ENCODE results near the gene TDRD1. TPM values are rescaled to one million over a fixed set of nuclear protein-coding genes. Genes with fewer than 3 reads are reported as not detected.

The TDRD1 gene
- total RNA-seq, 4 donors from 2014 or later: 1.7 TPM; not detected in 3

DNA sequence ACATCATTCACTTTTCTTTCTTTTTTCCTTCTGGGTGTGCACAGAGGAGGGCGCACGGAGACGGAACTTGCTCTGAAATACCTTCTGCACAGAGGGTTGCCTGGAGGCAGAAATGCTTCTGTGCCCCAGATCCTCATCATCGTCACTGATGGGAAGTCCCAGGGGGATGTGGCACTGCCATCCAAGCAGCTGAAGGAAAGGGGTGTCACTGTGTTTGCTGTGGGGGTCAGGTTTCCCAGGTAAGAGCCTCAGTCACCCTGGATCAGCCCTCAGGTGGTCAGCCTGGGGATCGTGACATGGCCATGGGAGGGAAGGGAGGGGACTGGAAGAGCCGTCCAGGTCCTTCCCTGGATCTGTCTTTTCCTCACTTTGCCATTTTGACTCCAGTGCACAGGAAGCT lies 93.5 kb downstream of the TDRD1 start:
- peak in 1 of 3 donors; percentile 21 for DNase-seq
- H3K27ac ChIP-seq: no peak overlapping the region
- no peak for TF ChIP-seq POLR2A (IDR thresholded peaks at IDR 0.05)
- TF ChIP-seq, protein P1, sequence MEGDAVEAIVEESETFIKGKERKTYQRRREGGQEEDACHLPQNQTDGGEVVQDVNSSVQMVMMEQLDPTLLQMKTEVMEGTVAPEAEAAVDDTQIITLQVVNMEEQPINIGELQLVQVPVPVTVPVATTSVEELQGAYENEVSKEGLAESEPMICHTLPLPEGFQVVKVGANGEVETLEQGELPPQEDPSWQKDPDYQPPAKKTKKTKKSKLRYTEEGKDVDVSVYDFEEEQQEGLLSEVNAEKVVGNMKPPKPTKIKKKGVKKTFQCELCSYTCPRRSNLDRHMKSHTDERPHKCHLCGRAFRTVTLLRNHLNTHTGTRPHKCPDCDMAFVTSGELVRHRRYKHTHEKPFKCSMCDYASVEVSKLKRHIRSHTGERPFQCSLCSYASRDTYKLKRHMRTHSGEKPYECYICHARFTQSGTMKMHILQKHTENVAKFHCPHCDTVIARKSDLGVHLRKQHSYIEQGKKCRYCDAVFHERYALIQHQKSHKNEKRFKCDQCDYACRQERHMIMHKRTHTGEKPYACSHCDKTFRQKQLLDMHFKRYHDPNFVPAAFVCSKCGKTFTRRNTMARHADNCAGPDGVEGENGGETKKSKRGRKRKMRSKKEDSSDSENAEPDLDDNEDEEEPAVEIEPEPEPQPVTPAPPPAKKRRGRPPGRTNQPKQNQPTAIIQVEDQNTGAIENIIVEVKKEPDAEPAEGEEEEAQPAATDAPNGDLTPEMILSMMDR (IDR thresholded peaks at IDR 0.05): no peak
- no peaks in the 10 kb centered on the region for H3K36me3 ChIP-seq
- H3K9me3 ChIP-seq: no peaks in the 10 kb centered on the region
- no peaks in the 10 kb centered on the region for H3K4me1 ChIP-seq
- H3K4me3 ChIP-seq: no peak overlapping the region
- H3K27me3 ChIP-seq: no peaks in the 10 kb centered on the region

DNA sequence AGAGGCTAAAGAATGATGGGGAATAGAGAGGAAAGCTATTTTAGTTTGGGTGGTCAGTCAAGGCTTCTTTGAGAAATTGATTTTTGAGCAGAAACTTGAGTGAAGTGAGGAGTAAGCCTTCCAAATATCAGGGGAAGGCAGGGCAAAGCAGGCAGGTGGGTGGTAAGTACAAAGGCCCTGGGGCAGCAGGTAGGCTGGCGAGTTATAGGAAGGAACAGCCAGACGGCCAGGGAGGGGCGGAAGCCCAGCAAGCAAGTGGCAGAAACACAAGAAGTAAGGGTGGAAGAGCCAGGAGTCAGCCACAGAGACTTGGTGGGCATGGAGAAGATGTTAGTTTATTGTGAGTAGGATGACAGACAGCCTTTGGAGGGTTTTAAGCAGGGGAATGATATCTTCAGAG lies 94.8 kb downstream of the TDRD1 start:
- TF ChIP-seq POLR2A (IDR thresholded peaks at IDR 0.05): no peak
- TF ChIP-seq, protein P1 (IDR thresholded peaks at IDR 0.05): no peak
- H3K27me3 ChIP-seq: no peaks in the 10 kb centered on the region
- H3K4me1 ChIP-seq: no peaks in the 10 kb centered on the region
- H3K4me3 ChIP-seq: no peak overlapping the region
- H3K9me3 ChIP-seq: no peaks in the 10 kb centered on the region
- peak in 1 of 3 donors; percentile 36 for DNase-seq
- no peak overlapping the region for H3K27ac ChIP-seq
- H3K36me3 ChIP-seq: no peaks in the 10 kb centered on the region

DNA sequence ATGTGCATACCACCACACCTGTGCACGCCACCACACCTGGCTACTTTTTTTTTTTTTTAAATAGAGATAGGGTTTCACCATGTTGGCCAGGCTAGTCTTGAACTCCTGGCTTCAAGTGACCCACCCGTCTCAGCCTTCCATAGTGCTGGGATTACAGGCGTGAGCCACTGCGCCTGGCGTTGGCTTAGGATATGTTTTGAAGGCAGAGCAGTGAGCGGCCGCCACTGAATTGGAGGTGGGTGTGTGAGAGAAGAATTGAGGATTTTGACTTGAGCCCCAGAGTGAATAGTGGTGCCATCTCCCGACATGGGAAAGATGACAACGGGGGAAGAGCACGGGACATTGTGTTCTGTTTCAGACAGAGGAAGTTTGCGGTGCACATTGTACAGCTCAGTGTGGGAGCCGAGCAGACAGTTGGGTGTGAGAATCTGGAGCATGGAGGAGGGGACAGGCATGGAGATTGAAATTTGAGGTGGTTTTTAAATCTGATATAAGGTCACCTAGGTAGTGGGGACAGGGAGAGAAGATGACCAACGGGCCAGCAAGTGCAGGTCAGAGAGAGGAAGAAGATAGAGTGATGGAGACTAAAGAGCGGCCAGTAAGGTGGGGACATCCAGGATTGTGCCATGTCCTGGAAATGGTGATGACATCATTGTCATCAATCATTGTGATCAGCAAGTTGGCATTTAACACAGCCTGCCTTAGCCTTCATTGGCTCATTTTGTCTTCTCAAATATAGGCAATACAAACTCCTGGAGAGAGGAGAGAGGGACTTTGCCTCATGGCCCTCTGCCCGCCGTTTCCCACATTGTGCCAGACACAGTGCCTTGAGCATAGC lies 95.7 kb downstream of the TDRD1 start:
- H3K36me3 ChIP-seq: no peaks in the 10 kb centered on the region
- no peaks in the 10 kb centered on the region for H3K9me3 ChIP-seq
- H3K4me3 ChIP-seq: no peak overlapping the region
- no peaks in the 10 kb centered on the region for H3K27me3 ChIP-seq
- peak in 1 of 3 donors; percentile 22 for DNase-seq
- H3K27ac ChIP-seq: no peak overlapping the region
- H3K4me1 ChIP-seq: no peaks in the 10 kb centered on the region
- TF ChIP-seq, protein P1 (IDR thresholded peaks at IDR 0.05): no peak
- TF ChIP-seq POLR2A (IDR thresholded peaks at IDR 0.05): no peak

DNA sequence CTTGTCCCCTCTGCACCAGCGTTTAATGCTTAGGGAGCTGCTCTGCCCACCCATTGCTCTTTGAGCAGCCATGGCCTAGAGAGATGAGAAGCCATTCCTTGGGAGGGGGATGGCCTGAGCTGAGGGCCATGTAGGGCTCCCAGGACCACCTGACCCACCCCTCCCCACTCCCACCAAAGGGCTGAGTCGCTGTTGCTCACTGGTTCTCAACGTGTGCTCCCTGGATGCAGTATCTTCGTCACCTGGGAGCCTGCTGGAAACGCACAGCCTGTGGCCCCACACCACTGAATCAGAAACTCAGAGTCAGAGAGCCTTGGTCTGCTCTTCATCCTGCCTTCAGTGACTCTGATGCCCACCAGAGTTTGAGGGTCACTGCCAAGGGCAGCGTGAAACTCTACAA lies 96.9 kb downstream of the TDRD1 start:
- H3K9me3 ChIP-seq: no peaks in the 10 kb centered on the region
- no peaks in the 10 kb centered on the region for H3K27me3 ChIP-seq
- H3K36me3 ChIP-seq: no peaks in the 10 kb centered on the region
- TF ChIP-seq, protein P1 (IDR thresholded peaks at IDR 0.05): no peak
- no peak for TF ChIP-seq POLR2A (IDR thresholded peaks at IDR 0.05)
- H3K4me3 ChIP-seq: no peak overlapping the region
- no peaks in the 10 kb centered on the region for H3K4me1 ChIP-seq
- no peak overlapping the region for H3K27ac ChIP-seq
- DNase-seq: peak in 1 of 3 donors; percentile 22

DNA sequence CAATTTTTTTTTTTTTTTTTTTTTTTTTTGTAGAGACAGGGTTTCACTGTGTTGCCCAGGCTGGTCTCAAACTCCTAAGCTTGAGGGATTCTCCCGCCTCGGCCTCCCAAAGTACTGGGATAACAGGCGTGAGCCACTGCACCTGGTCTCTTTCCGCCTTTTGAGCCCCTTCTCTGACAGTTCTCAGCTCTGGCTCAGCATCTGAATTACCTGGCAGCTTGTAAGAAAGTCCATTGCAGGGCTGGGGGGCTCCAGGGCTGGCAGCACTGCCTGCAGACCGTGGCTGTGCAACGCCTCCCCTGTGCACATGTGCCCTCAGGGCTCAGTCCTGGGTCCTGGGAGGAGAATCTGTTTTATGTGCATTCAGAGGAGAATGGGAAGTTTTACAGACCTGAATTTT lies 97.5 kb downstream of the TDRD1 start:
- peak in 1 of 3 donors; percentile 19 for DNase-seq
- no peaks in the 10 kb centered on the region for H3K36me3 ChIP-seq
- H3K9me3 ChIP-seq: no peaks in the 10 kb centered on the region
- no peak overlapping the region for H3K4me3 ChIP-seq
- TF ChIP-seq POLR2A (IDR thresholded peaks at IDR 0.05): no peak
- TF ChIP-seq, protein P1 (IDR thresholded peaks at IDR 0.05): no peak
- no peaks in the 10 kb centered on the region for H3K27me3 ChIP-seq
- no peak overlapping the region for H3K27ac ChIP-seq
- no peaks in the 10 kb centered on the region for H3K4me1 ChIP-seq
